ENCODE results near the gene MYO1G.

GRCh38 chr7:44979481-44980392 lies 922 bp upstream of the MYO1G start:
- TF ChIP-seq CTCF (IDR thresholded peaks at IDR 0.05) (no peak), EZH2phosphoT487 (IDR thresholded peaks at IDR 0.05) (no peak), EZH2 (IDR thresholded peaks at IDR 0.05) (no peak)

Measured in neural progenitor cell (in vitro differentiated cells).